Peyer's patch (tissue), 4 donors: ENCODE measurements around the gene MED8.

Experiments used
- POLR2A ChIP-seq, 2 donors: fragments of 450-650 bp; IDR thresholded peaks; one replicate each; pipeline ENCODE4 v1.5.1; 2017; ENCODE audit warnings: antibody characterized with exemption in 2 of 2, mild to moderate bottlenecking in 2 of 2, moderate library complexity in 2 of 2
- TF ChIP-seq, protein P1 (sequence below), 6 experiments: fragments of 450-650 bp in 4 of 6; fragments of 200-600 bp in 2 of 6; sonication (generic) in 1 of 6; IDR thresholded peaks; one replicate each; pipeline ENCODE4 v1.5.1; 2017 to 2019; ENCODE audit warnings: antibody characterized with exemption in 6 of 6, mild to moderate bottlenecking in 3 of 6, moderate library complexity in 1 of 6

DNA sequence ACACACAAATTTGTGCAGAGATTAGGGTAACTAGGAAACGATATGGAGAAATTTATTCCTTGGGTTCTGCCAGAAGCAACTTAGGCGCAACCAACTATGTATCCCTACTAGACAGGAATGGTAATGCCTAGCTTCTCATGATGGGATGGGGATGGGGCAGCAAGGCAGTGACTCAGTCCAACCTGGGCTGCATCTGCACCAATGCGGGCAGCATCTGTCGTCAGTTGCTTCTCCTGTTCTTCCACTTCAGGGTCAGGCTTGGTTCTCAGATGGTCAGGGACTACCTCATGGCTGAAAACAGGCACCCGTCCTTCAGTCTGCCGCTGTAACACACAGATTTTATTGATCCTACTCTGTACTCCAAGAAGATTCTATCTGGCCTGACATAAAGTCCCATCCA lies 2.9 kb downstream of the MED8 start:
- TF ChIP-seq, protein P1, sequence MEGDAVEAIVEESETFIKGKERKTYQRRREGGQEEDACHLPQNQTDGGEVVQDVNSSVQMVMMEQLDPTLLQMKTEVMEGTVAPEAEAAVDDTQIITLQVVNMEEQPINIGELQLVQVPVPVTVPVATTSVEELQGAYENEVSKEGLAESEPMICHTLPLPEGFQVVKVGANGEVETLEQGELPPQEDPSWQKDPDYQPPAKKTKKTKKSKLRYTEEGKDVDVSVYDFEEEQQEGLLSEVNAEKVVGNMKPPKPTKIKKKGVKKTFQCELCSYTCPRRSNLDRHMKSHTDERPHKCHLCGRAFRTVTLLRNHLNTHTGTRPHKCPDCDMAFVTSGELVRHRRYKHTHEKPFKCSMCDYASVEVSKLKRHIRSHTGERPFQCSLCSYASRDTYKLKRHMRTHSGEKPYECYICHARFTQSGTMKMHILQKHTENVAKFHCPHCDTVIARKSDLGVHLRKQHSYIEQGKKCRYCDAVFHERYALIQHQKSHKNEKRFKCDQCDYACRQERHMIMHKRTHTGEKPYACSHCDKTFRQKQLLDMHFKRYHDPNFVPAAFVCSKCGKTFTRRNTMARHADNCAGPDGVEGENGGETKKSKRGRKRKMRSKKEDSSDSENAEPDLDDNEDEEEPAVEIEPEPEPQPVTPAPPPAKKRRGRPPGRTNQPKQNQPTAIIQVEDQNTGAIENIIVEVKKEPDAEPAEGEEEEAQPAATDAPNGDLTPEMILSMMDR (IDR thresholded peaks at IDR 0.05): no peak
- TF ChIP-seq POLR2A (IDR thresholded peaks at IDR 0.05): no peak
